ENCODE results near the gene RNH1.

- TF ChIP-seq POLR2A (IDR thresholded peaks at IDR 0.05; ENCODE audit: low read length): no peak
- no peak for TF ChIP-seq GATA1 (IDR thresholded peaks at IDR 0.05; ENCODE audit: low read depth, low read length)
Measured at GRCh38 chr11:484616-485015, 22.4 kb downstream of the RNH1 start.

Data from erythroblast (primary cell).